Limb (tissue), 2 donors: ENCODE measurements around the gene TBC1D4.
"Not testable (repeated sequence)": the region's sequence is repeated elsewhere in the genome, so short reads cannot be mapped to it uniquely, and the experiment has no call there.

ENCODE experiments used
- DNase-seq, 2 donors: peaks; one replicate each; pipeline ENCODE4 v3.0.0-alpha.2; 2016; ENCODE audit errors: extremely low spot score in 2 of 2

Gene TBC1D4

GRCh38 chr13:75327135-75327510 lies 154.8 kb downstream of the TBC1D4 start:
- no peak for DNase-seq

GRCh38 chr13:75326173-75327134 lies 155.5 kb downstream of the TBC1D4 start:
- DNase-seq: peak in 1 of 2 donors; percentile 26

- no peak for DNase-seq
These were observed 156.3 kb downstream of the TBC1D4 start for GRCh38 chr13:75325711-75326110.

GRCh38 chr13:75324413-75324940 lies 157.5 kb downstream of the TBC1D4 start:
- no peak for DNase-seq

GRCh38 chr13:75321084-75321483 lies 160.9 kb downstream of the TBC1D4 start:
- DNase-seq: no peak

DNA sequence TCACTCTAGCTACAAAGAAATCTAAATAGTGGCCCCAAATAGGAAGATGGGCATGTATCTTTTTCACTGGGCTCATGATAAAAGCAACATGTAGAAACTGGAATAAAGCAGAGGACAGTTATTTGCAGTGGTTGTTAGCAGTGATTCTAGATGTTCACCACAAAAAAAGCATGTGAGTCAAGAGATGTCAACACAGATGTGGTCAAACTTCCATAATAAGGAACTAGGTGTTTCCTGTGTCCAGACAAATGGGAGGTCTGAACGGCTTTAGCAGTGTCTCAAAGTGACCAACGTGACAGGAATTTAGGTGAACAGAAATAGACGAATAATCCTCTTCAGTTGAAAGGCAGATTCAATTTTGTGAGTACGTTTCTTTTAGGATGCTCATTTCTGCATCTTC lies 162.7 kb downstream of the TBC1D4 start:
- DNase-seq: no peak

DNA sequence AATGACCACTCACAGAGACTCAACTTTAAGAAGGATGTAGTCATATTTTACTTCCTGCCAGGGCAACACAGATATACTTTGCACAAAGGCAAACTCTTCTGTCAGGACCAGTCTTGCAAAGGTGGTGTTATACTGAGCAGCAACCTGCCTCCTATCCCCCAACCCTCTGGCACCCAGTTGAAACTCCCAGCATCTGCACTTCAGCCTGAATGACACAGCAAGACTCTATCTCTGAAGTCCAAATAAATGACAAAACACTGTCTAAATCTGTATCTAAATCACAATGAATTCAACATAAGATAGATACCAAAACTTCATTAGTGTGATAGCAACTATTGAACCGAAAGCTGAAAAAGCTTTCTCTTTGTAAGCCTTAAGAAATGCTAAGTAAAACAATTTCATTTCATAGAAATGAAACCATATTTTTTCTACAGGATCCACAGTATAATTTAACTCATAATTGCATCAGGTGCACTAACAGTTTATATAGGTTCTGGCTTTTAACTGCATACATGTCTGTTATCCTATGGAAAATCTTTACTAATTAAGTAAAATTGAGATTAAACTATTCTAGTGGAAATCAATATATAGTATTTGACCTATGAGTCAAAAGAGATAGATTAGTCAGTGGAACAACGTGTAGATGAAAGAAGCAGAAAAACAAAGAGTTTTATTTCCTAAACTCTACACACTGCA lies 163.7 kb downstream of the TBC1D4 start:
- DNase-seq: no peak

DNA sequence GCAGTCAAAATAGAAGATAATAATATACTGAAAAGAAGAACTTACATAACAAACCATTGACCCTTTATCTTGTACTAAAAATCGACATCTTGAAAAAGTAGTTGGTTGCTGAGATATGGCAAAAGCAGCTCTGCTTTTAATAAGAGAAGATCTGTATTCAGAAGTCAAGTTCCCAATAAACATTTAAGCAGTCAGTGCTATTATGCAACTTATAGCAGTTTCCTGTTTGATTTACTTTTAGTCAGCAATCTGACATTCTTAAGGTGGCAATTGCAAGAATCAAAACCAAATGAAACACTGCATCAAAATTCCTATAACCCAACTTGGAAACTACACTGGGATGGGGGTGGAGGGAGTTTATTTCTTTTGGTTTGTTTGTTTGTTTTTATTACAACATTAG lies 165.5 kb downstream of the TBC1D4 start:
- DNase-seq: no peak

- no peak for DNase-seq
These were observed 169.0 kb downstream of the TBC1D4 start for GRCh38 chr13:75312884-75313520.

DNA sequence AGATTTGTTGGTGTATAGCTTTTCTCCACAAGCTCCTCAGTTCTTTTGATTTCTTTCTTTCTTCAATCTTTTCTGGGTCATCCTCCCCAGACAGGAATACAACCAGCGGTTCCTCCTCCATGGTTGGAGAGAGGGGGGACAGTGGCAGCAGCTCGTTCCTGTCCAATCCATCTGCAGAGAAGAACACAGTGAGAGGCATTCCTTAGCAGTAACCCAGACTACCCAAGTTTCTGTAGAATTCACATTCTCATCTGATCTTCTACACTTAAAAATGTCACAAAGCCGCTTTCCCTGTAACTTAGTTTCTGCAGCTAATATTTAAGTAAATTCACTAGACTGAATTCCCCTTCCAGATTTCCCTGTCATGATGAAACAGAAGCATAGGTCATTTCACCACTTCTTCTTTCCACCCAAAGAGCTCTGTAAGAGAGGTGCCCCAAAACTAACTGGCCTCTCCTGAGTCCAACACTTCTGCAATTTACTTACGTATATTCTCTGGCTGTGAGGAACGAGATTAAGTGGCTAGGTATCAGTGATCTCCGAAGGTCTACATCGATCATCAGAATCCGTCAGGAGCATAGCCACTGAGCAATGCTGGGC lies 171.9 kb downstream of the TBC1D4 start:
- no peak for DNase-seq

GRCh38 chr13:75308222-75308621 lies 173.7 kb downstream of the TBC1D4 start:
- DNase-seq: no peak

DNA sequence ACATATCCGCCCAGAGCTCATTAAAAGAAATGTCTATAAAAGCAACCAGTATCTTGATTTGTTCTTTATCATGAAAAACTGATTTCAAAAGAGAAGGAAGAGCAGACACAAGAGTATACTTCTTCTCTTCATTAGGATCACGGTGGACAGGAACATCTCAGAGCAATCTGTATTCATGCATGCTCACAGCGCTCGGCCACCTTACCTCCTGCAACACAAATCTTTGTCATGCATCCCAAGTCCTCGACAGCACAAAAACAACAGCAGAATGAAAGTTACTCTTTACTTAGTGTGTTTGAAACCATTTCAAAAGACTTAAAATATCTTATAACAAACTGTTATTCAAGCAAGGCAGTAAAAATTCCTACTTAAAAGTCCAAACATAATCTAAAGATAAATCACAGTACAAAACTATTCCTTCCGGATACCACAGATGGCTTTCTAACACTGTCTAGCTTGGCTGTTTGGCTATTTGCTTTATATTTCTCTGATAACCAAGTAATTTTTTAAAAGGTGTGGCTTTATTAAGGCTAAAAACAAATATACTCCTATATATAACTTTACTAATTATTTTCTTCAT lies 174.5 kb downstream of the TBC1D4 start:
- no peak for DNase-seq

DNA sequence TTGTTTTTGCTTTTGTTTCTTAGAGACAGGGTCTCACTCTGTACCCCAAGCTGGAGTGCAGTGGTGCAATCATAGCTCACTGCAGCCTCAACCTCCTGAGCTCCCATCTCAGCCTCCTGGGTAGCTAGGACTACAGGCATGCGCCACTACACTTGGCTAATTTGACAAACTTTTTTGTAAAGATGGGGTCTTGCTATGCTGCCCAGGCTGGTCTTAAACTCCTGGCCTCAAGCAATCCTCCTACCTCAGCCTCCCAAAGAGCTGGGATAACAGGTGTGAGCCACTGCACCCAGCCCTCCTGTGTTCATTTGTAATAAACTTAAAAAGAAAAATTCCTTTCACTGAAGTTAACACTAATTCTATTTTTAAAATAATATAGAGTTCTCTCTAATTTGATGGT lies 175.0 kb downstream of the TBC1D4 start:
- DNase-seq: not testable (repeated sequence)

- no peak for DNase-seq
These were observed 176.9 kb downstream of the TBC1D4 start for GRCh38 chr13:75305059-75305458.

DNA sequence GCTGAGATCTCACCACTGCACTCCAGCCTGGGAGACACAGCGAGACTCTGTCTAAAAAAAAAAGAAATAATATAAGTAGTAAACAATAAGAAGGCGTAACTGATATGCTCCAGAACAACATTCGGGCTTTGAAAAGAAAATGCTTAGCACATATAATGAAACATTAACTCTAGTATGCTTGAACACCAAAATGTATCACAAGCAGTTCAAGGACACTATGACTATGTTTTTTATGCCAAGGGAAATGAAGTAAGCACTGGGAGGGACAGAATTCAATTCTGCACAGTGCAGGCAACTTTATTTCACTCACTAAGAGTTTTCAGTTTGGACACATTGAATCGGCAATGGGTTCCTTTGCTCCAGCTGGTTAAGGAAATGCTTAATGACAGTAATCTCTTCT lies 178.7 kb downstream of the TBC1D4 start:
- no peak for DNase-seq

GRCh38 chr13:75302071-75302698 lies 179.8 kb downstream of the TBC1D4 start:
- DNase-seq: no peak

- DNase-seq: no peak
These were observed 181.8 kb downstream of the TBC1D4 start for GRCh38 chr13:75299913-75300862.

DNA sequence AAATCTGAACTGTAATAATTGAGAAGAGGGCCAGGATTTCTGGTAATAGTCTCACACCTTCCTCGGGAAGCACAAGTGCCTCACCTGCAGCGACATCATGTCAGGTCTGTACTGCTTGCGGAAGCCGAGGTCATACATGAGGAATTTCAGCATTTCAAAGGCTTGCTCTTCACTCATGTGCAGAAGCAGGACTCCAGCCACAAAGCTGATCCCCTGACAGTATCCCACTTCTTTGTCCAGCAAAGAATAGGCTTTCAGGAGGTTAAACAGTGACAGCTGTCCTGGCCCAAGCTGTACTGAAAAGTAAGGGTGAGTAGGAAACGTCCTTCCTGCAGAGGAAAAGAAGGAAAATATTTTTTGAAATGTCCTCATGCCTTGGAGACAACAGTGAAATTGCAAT lies 182.7 kb downstream of the TBC1D4 start:
- DNase-seq: no peak

DNA sequence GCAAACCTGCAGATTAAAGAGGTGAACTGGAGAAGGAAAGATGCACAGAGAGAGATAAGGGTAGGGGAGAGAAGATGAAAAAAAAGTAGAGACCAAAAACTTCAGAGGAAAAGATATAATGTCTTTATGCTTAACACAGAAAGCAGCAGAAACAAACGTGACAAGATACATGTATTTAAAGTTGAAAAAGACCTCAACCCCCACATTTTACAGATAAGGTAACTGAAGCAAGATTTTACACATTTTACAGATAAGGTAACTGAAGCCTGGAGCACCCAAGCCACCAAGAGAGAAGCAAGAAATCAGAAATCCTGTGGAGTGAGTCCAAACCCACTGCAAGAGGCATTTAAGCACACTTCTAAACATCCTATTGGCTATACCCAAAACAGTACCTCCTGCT lies 185.3 kb downstream of the TBC1D4 start:
- no peak for DNase-seq

- no peak for DNase-seq
These were observed 186.8 kb downstream of the TBC1D4 start for GRCh38 chr13:75295201-75295600.
